ENCODE measurements around the gene CHD9.

- no peak for TF ChIP-seq CTCF (IDR thresholded peaks at IDR 0.05)
- TF ChIP-seq POLR2A (IDR thresholded peaks at IDR 0.05) = no peak
Measured at GRCh38 chr16:53043986-53044601, 10.7 kb upstream of the CHD9 start.
